GM18502 (cell line): ENCODE results near the gene TSSK2.

ENCODE experiments used
- ATAC-seq: cut with Tn5 transposase; IDR thresholded peaks from one replicate; pipeline ENCODE4 v1.9.1; 2021; ENCODE audit warnings: mild to moderate bottlenecking; ENCODE audit not compliant: unreplicated experiment, poor library complexity

The TSSK2 gene

DNA sequence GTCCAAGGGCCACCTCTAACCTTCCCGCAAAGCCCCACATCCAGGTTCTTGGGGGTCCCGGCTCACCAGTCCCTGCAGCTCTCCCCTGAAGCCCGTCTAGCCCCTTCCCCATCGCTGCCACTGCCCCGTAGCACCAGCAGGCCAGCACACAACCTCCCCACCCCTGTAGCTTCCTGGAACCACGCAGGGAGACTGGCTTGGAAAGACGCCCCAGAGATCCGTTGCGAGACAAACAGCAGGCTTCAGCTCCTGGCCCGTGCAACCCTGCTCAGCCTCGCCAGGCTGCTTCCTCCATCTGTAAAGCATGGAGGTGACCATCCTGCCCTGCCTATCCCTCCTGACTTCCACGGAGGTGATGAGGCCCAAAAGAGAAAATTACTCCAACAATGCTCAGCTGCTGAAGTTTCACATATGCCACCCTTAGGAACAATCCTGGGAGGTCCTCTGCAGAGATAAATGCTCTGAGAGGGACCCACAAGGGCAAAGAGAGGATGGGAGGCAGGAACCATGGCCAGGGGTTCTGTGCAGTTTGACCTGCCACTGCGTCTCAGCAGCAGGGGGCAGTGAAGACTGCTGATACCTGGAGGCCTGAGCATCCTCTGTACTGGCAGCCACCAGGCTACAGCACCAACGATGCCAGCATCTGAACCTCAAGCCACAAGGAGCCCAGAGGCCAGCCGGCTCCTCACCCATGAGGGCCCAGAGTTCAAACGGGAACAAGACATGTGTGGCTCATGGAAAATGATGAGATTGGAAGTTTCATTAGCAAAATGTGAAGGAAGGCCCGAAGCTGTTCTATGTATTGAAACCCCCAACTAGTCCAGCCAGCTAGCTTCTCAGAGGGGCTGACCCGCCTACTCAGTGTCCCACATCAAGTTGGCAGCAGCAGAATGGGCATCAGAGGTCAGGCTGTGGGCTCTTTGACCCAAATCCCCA is 25.0 kb upstream of the TSSK2 start:
- no peak for ATAC-seq

DNA sequence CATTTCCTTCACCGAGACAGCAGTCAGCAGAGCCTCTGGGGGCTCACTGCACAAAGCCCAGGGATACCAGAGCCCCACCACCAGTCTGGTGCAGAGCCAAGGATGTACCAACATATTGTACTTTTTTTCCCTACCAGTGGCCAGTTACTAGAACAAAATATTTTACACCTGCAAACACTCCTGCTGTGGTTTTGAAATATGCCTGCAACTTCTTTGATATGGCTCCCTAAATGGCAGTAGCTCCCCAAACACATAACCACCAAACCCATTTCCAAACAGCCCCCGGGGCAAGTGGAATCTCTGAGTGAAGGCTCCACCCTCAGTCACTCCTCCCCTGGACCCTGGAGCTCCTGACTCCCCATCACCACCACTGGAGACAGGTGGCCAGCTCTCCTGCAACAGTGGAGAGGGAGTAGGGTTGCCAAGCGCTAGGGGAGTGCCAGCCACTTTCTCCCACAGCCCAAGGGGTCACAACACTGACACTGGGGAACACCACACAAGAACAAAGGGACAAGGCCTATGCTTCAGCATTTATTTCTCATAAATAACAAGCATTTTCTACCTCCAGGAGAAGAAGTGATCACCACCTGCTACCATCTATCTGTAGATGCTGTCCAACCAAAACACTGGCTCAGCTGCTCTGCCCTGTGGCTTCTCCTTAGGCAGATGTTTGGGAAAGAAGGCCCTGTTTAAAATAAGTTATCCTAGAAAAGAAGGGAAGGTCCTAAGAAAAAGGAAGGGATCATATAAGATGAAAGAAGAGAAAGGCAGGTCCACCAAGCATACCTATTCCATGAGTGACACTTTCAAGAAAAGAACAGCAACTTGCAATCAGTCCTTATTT is 24.0 kb upstream of the TSSK2 start:
- no peak for ATAC-seq

DNA sequence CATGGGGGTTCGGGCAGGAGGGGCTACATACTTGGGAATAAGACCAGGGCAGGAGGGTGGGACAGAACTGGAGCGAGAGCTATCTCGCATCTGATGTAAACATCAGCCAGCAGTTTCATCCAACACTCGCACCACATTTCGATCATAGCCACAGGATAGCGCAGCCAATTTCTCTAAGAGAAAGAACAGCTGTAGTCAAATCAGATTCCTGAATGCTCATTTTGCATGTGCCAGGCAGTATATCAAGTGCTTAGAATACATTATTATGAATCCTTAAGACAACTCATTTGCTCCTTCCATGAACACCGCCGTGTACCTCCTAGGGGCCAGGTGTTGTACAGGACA is 23.4 kb upstream of the TSSK2 start:
- ATAC-seq, result no peak

DNA sequence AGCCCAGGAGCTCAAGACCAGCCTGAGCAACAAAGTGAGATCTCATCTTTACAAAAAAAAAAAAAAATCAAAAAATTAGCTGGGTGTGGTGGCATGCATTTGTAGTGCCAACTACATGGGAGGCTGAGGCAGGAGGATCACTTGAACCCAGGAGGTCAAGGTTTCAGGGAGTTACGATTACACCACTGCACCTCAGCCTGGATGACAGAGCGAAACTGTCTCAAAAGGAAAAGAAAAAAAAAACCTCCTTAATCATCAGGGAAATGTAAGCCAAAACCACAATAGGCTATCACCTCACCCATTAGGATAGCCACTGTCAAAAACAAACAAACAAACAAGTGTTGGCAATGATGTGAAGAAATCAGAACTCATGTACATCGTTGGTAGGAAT is 22.3 kb upstream of the TSSK2 start:
- no peak for ATAC-seq

DNA sequence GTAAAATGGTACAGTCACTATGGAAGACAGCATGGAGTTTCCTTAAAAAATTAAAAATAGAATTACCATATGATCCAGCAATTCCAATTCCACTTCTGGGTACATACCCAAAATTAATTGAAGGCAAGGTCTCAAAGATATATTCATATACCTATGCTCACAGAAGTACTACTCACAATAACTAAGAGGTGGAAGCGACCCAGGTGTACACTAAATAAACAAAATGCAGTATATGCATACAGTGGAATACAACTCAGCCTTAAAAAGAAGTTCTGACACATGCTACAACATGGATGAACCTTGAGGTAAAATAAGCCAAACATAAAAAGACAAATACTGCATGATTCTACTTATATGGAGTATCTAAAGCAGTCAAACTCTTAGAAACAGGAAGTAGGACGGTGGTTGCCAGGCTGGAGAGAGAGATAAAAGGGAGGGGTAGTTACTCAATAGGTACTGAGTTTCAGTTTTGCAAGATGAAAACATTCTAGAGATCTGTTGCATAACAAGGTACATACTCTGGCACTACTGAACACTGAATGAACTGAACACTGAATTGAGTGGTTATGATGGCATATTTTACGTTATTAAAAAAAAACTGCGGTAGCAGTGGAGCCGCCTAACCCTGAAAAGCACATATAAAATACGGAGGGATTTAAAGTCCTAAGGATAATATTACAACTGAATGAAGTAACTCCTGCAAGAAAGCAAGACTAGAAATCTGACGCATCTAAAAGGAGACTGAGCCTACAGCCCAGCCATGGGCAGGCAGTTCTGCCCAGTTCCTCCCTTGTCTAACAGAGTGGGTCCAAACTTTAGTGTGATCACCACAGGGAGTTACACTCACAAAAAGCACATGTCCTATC is 21.7 kb upstream of the TSSK2 start:
- peak; percentile 82 for ATAC-seq

DNA sequence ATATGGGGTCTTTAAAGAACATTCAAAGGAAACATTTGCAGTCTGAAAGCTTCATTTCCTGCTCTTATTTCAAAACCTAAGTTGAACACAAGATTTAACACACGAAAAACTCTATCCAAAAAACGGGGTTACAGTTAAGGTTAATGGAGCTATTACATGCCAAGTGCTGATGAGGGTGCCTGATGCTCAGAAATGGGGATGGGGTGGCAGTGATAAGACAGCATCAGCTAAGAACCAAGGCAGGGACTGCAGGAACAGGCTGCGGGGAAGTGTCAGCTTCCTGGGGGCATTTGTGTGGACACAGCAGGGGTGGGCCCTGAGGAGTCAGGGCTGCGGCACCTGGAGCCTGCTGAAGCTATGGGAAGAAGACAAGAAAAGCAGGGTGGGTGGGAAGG is 21.0 kb upstream of the TSSK2 start:
- no peak for ATAC-seq

DNA sequence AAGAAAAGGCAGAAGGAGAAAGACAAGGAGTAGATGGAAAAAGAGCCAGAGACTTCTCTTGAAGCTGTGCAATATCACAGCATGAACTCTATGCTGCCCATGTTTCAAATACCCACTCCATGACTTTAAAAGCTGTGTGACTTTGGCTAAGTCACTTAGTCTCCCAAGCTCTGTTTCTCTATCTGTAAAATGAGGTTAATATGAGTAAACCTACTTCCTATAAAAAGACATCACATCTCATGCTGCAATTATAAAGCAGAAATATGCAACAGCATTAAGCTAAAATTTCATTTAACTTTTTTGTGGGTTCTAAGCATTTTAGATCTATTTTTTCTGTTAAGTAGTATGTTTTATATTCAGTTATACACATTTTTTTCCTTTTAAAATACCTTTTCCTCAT is 20.5 kb upstream of the TSSK2 start:
- ATAC-seq, result no peak

DNA sequence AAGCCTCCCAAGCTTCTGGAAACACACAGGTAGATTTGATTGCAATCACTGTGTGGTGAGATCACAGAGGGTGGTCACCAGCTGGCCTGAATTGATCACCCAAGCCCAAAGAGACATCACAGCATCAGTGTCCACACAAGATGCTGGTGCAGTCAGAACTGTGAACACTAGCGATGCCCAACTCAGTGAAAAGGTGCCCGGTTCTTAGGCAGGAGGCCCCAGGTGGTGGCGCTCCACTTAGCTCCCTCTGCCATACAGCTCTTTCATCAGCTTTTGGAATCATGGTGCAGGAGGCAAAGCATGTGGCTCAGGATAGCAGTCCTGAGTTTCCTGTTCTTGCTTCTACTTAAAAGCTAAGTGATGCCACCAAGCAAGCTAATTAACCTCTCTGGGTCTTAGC is 20.0 kb upstream of the TSSK2 start:
- no peak for ATAC-seq

DNA sequence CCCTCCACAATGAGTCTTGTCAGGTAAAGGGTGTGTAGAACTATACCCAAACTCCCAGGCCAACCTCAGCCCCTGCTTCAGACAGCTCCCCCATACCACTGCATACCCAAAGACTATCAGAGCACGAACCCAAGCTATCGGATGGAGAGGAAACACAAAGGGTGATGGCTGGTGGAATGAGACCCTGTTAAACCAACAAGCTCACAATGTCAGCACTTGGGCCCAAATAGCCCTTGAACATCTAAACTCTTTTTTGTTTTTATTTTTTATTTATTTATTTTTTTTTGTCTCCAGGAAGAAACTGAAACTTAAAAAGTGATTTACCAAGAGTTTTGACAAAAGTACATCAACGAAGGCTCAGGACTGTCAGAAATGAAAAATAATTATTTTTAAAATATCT is 19.5 kb upstream of the TSSK2 start:
- ATAC-seq, result no peak

DNA sequence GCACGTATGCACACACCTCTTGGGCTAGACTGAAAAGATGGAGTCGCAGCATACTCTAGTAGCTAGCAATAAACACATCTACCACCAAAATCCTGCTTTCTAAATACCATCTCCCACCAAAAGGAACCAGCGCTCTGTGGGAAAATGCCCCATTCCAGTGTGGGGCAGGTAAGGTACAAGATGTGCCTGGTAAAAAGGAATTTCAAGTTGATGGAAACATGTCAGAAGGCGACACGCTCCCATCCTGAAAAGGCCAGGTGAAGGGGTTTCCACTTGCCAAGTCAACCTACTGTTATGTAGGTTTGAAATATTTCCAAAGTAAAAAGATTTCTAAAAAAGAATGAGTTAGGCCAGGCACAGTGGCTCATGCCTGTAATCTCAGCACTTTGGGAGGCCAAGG is 17.7 kb upstream of the TSSK2 start:
- ATAC-seq, result no peak

DNA sequence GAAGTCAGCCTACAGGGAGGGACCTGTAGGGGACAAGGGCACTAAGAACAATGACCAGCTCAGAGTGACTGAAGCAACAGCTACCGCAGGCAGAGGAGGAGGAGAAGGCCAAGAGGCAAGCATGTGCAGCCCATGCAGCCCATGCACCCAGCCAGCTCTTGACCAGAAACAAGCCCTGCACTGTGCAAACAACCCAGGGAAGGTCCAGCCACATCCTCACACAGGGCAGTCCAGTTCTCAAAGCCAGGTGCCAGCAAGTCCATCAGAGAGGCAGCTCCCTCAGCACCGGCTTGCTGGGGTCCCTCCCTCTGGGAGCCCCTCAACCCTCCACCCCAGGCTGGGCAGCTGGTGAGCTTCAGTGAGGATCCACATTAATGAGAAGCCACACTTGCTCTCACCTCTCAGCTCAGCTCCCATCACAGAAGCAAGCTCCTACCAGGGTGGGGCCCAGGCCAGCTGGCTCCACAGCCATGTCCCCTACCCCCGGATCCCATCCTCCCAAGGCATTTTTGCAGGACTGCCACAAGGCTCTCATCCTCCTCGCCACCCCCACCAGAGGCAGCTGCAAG is 16.0 kb upstream of the TSSK2 start:
- no peak for ATAC-seq

DNA sequence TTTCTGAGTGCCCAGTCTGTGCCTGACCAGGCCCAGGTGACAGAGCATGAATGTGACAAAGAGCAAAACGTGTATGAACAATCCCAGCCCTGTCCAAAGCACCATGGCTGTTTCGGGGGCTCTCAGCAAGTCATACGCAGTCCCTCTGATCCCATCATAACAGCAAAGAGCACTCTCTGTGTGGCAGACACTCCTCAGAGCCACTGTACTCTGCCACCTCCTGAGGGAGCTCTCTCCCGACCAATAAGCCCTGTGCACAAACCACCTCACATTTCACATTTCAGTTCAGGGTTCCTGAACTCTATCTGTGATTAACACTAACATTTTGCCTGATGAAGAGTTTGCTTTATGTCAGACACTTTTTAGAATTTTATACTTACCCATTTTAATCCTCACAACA is 15.5 kb upstream of the TSSK2 start:
- ATAC-seq, result no peak

DNA sequence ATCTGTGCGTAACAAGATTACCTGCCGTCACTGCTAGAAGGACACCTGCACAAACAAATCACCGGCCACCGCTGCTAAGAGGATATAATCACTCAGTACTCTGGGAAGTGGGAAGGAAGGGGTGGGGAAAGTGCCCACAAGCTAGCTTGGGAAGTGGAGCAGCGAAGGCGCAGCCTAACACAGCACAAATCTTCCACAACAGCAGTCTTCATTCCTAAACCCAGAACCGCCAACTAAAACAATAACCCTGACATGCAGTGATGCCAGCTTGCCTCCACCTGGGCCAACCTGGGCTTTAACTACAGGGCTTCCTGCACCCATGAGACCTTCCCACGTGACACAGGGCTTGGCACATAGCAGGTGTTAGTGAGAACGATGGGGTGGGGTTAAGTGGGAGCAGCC is 14.0 kb upstream of the TSSK2 start:
- ATAC-seq, result no peak

DNA sequence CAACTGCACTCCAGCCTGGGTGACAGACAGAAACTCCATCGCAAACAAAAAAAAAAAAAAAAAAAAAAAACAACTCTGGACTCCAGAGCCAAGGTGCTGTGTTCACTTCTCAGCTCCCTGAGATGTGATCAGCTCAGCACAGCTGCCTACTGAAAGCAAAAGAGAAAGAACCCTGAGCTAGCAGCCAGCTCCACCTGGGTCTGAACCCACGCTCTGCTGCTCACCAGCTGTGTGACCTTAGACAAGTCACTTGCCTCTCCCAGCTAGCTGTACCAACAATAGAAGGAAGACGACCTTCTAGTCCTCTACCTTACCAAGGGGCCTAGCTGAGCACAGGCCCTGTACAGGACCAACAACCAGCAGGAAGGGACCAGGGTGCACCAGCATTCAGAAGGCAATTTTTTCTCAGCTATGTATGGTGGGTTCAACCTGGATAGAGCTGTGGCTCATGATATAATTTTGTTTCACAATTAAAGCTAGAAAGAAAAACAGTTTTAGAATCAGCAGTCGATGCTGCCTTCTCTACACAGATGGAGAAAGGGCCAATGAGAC is 12.7 kb upstream of the TSSK2 start:
- ATAC-seq, result peak; percentile 34

DNA sequence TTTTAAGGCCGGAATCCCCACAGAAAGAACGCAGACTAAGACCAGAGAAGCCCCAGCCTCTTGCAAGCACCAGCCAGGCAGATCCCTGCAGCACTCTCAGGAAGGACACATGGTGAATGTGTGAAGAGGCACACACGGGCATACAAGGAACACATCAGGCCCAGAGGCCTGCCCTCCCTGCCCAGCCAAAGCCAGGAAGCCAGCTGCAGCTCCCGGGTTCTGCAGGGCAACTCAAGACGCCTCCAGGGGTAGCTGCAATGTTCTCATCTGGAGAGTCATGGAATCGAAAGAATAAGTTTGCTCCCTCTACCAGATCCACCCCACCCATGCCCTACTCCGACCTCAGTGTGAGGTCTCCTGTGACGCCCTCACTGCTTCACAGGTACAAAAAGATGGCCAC is 11.2 kb upstream of the TSSK2 start:
- no peak for ATAC-seq

DNA sequence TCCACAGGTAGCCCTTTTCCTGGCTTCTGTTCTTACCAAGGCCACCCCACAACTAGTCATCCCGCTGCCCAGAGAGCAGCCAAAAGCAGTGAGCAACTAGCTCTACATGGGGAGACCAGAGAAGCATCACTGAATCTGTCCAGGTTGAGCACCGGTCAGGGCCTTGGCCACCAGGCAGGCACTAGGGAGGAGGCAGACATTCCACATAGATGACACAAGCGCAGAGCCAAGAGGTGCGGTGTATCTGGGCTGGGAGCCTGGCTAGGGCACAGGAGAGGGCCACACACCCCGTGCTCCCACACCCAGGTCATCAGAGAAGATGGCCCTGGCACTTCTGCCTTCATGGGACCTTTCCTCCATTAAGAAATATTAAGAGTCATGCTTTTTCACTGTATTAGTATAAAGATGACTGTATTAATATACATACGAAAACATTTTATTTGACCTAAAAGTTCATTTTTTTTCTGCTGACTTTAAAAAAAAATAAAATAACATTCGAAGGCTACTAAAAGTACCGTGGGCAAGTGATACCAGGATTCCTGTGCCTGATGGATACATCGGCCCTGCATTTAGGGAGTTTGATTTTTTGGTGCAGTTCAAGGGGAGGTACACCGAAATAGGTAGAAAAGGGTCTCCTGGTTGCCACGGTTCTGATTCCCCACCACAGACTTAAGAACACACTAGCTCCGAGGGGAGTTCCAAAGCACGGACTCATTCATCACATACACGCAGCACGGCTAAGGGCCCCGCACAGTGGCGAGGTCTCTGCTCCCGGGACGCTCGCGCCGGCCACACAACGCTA is 10.1 kb upstream of the TSSK2 start:
- peak; percentile 22 for ATAC-seq

DNA sequence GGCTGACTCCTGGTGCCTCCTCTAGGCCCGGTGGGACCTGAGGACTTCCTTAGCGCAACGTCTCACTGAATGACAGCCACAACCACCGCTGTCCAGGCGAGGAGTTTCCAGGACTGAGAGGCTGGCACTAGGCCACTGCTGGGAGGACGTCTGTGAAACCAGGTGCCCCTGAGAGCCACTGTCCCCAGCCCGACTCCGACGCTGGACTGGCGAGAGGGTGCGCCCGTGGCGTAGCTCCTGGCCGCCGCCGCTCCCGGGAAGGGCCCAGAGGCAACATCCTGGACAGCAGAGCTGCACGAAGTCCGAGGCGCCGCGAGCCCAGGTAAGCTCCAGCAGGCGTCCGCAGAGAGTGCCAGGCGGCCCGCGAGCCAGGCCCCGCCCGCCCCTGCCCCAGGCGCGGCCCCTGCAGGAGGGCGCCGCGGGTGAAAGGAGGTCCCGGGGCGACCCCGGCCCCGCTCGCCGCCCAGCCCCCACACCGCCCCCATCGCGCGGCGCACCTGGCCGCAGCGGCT is 9.4 kb upstream of the TSSK2 start:
- ATAC-seq, result peak; percentile 24

DNA sequence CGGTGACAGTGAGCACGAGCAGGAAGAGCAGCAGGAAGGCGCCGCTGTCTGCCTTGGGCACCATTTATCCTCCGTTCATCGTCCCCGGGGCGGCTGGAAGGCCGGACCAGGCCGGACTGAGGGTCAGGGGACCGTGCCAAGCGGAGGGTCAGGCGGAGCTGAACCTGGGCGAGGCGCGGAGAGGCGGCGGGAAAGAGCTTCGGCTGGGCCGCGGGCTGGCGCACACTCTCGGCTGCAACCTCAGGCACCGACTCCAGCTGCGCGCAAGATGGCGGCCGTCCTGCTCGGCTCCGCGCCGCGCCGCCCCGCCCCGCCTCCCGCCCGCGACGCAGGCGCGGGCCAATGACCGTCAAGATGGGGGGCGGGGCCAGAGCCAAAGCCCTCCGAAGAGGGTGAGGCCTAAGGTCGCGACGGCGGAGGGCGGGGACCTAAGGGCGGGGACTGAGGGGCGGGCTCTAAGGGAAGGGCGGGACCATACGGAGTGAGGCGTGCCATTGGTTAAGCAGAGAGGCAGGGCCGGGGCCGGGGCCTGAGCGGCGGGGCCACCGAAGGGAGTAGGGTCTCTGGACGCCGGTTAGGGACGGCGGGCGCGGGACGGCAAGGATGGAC is 8.9 kb upstream of the TSSK2 start, which contains the start of gene DGCR2:
DGCR2 (minus strand) TSS at position 270 of the 609 bp plus-strand sequence; CDS start at position 64, 206 bp downstream.
- peak; percentile 85 for ATAC-seq
